Left forelimb (tissue), 1 donor: Measurements from ENCODE around the gene PHF19.

Source experiments
- DNase-seq: peaks from one replicate; pipeline ENCODE4 v3.0.0-alpha.2; 2018; ENCODE audit warnings: low spot score

The PHF19 gene

DNA sequence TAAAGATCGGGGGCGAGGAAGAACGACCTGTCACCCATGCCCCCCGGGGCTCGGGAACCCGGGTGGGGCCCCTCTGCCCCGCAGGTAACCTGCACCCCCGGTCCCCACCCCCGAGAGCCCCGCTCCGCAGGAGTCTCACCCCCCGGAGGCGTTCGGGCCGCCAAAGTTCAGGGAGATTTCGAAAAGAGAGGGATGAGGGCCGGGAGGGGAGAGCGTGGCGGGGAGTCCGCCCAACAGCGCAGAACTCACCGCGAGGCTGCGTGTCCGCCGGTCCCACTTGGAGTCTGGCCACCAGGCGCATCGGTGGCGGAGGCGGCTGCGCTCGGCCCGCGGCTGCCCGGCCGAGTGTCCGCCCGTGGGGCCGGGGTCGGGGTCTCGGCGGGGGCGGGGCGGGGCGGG, at the start of gene PHF19:
TSS of gene PHF19 (minus strand) at position 347 of the 399 bp plus-strand sequence. CDS start 2,447 bp downstream, outside the sequence.
- DNase-seq = peak; percentile 76

DNA sequence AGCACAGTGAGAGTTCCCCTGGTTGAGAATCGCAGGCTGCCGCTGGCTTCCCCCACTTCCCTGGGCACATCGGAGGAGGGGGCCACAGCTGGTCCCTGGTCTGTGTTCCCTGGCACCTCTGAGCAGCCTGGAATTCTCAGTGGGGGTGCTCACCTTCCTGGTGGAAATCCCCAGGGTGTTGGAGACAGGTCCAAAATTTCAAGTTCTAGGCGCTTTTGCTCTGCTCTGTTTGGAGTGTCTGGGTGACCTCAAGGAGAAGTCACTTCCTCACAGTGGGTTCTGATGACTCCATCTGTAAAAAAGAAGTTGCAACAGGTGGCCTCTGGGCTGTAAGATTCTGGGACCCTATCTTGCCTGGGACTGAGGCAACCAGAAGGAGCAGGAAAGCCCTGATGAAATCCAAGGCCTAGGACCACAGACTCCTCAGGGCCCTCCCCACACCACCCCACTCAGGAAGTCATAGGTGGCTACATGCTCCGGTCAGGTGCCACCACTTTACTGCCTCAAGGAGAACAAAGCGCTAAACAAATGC, 49.5 kb upstream of the PHF19 start, which contains the start of gene TRAF1:
TSS of gene TRAF1 (minus strand) at position 400 of the 532 bp plus-strand sequence. CDS start 721 bp downstream, outside the sequence.
- DNase-seq = no peak

DNA sequence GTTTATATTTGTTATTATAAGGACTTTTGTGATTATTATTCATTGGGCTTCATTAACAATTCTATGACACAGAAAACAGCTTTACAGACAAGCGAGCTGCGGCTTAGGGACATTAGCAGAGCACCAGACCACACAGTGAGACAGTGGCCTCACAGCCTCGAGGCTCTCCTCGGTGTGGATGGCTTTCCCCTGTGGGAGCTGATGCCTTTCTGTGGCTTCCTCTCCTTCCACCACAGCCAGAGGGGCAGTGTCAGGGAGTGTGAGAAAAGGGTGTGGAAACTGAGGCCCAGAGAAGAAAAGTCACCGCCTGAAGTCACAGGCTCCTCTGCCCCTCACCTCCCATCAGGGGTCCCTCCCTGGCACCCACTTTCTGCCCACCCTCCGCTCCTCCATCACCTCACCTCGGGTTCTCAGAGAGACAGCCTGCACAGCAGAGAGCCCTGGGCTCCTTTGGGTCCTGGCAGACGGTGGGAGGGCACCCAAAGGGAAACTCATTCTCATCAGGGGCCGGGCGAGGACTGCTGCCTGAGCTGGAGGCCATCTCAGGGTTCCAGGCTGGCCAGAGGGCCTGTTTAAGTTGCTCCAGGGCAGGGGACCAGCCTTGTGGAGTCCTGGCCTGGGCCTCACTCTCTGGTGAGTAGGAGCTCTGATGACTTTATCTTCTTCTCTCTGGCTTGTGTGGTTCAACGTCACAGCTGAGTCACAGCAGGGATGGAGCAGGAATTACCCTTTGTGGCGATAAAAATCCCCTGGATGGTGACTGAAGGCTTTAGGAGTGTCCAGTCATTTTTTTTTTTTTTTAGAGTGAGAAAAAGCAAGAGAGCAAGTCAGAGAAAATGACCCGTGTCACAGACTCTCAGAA, 48.8 kb upstream of the PHF19 start:
- DNase-seq = no peak

DNA sequence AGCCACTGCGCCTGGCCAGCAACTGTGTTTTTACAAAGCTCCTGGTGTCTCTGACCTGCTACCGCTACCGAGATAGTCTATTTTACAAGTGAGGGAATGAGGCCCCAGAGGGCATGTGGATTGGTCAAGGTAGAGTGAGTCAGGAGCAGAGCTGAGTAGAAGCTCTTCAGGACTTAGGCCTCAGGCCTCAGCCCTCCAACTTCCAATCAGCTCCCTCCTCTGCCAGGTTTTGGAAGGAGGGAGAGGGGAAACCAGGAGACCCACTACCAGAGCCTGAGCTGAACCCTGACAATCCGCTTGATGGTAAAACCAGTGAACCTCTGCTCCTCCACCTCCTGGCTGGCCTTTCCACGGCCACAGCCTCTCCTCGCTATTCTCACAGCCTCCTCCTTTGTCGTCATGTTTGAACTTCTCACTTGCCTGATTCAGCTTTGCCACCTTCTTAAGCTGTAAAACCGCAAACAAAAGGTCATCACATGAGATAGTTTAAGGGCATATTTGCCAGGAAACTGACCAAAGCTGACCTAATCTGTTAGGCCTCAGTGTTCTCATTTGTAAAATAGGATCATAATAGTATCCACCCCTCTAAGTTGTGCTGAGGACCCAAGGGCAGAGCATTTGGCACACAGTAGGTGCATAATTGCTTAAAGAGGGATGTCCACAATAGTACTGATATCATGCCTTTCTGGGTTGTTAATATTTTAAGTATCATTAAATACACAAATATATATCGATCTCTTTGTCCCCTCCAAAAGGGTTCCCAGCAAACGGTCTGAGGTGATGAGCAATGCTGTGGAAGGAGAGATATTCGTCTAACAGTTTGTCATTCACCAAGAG, 47.9 kb upstream of the PHF19 start:
- DNase-seq = no peak

DNA sequence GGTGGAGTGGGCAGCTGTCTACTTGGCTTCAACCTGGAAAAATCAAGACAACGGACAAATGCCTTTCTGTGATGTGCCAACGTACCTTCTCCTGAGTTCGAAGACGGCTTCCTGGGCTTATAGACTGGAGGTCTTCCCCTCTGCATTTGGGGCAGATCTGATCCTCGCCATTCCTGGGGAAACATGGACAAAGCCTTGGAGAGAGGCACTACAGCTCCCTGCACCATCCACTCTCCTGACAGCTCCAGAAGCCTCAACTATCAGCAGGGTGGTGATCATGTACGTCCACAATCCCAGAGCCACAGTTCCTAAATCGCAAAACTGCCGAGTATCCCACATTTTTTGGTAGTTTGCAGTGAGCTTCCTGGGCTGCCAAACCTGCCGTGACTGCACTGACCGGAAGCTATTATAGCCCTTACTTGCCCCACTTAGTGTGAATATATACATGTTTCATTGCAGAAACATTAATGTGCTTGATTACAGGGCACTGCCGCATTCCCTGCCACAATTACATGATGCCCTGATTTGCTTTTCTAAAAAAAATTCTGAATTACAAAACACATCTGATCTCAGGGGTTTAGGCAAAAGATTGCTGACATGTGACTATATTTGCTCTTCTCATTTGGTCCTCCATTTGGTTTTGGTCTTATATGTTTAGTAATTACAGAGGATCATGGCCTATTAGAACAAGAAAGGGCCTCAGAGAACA, 46.8 kb upstream of the PHF19 start:
- no peak for DNase-seq

DNA sequence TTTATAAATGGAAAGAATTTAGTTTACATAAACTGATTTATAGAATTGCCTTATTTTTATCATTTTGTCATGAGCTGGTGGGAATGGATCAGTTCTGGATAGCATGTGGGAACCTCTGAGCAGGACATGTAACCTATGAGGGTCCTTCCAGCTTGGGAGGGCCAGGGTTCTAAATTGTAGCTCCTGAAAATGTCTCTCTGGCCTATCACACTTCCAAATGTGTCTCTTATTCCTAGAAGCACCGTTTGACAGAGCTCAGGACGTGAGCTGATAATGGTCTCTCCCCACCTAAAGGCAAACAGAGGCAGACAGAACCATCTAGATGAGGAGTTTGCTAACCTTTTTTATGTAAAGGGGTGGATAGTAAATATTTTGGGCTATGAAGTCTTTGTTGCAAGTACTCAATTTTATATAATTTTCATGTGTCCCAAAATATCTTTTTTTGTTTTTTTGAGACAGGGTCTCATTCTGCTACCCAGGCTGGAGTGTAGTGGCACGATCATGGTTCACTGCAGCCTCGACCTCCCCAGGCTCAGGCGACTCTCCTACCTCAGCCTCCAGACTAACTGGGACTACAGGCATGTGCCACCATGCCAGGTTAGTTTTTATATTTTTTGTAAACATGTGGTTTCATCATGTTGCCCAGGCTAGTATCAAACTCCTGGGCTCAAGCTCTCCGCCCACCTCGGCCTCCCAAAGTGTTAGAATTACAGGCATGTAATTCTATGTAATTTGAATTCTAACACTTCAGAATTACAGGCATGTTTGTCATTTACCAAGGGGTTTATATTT, 45.6 kb upstream of the PHF19 start:
- DNase-seq = no peak

DNA sequence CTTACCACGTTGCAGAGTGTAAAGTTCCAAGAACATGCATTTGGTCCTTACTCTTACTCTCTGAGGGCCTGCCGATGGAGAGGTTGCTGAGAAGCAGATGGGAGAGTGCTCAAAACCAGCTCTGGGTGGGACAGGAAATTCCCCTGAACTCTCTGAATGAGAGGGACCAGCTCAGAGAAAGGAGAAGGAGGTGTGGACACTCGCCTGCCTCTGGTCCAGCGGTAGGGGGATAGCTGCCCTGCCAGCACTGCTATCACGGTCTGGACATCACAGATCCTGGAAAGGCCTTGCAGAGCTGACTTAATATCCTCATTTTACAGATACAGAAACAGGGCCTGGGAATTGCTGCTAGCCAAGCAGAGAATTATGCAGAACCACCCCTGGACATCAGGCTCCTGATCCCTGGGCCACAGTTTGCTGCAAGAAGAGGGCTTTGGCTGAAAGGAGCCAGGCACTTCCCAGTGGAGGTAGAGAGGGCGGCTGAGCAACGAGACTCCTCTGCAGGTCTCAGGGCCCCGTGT, 44.7 kb upstream of the PHF19 start:
- DNase-seq = no peak

DNA sequence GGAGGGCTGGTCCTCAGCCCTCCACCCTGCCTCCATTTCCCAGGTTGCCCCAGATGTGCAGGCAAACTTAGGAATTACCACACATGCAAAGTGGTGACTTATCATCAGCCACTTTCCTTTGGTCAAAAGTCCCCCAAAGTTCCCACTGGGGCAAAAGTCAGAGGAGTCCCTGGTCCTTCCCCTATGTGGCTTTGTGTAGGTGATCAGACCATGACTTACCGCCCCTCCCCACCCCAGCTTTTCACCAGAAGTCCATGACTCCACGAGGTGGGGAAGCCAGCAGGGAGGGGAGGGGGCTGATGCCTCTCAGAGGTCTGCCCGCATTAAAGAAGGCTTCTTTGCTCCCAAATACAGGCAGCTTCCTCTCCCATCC, 43.8 kb upstream of the PHF19 start:
- DNase-seq = no peak

DNA sequence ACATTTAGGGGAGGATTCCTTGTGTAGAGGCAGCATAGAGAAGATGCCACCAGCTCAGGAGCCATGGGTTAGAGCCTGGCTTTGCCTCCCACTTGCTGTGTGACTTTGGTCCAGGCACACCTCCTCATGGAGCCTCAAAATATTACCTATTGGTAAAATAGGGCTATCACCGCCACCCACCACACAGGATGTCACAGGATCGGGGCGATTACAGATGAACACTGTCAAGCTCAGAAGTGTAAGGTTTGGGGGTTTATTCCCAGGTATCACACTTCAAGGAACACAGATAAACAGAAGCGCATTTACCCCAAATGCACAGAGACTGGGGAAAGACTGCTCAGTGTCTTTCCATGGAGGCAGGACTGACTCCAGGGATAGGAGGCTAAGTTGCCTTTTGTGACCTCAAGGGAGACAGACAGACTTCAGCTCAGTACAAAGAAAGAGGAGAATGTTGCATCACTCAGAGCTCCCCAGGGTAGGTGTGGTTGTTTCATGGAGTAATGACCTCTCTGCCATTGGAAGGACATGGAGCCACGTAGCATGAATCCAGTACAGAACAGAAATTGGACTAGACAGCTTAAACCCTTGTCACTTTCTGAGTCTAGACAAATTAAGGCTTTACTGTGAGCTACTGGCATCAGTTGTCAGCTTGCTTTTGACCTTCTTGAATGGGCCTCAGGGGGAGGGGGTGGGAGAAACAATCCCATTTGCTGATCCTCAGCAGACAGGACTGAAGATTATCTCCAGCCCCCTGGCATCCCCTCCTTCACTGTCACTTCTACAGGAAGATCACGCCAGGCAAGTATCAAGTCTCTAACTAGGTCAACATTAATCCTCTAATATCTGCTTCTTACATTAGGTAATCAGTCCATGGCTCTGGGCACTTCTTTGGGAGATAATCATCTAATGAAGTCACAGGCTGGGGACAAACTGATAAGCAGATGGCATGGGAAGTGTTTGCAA, 43.1 kb upstream of the PHF19 start:
- DNase-seq = no peak

DNA sequence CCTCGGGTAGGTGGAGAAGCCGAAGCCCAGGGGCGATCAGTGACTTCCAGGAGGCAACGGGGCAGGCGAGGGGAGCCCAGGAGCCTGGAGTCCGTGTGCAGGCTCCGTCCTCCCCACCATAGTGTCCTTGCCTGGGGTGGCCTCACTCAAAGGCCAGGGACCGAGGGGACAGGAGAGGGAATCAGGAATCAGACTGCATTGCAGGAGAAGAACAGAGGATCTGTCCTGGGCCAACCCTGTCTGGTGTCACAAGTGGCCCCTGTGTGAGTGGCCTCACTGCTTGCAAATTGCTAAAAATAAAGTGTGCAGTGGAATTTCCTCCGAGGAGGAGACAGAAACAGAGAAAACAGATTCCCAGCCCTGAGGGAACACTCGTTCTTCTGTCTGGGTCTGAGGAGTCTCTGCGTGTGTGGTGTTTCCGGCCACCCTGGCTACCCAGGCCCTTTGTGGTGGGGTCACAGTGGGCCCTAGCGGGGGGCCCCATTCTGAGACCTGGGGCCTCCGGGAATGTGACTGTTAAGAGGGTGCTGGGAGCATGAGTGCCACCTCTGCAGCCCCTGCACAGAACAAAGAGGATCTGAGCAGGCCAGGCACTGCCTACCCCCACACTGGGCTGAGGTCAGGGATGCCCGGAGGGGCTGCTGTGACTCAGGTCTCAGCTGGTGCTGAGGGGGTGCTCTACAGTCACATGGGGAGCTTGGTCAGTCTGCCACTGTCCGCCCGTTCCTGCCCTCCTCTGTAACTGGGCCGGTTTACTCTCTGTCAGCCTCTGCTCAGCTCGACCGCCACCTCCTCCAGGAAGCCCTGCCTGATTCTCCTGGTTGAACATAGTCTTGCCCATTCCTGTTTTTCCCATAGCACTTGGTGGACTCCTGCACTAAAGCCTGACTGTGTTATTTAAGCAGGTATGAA, 42.2 kb upstream of the PHF19 start:
- no peak for DNase-seq

DNA sequence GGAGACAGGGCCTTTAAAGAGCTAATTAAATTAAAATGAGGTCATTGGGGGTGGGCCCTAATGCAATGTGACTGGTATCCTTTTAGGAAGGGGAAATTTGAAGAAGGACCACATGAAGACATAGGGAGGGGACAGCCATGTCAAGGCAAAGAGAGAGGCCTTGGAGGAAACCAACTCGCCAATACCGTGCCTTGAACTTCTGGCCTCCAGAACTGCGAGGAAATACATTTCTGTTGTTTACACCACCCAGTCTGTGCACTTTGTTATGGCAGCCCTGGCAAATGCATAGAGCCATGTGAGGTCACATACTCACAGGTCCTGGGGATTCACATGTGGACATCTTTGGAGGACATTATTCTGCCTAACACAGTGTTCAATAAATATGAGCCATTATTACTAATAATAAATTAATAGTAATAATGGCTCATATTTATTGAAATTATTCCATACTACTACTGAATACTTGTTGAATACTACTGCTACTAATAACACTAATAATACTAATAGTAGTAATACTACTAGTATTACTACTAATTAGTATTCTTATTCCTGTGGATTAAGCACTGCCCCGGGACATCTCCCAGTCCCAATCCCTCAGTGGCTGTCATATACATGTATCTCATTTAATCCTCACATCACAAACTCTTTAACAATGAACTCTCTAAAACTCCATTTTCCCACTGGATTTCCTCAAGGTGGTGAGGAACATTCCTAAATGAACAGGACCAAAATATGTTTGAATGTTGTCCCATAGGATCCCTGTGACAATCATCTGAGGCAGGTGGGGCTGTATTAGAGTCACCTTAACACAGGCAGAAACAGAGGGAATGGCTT, 41.2 kb upstream of the PHF19 start:
- no peak for DNase-seq

DNA sequence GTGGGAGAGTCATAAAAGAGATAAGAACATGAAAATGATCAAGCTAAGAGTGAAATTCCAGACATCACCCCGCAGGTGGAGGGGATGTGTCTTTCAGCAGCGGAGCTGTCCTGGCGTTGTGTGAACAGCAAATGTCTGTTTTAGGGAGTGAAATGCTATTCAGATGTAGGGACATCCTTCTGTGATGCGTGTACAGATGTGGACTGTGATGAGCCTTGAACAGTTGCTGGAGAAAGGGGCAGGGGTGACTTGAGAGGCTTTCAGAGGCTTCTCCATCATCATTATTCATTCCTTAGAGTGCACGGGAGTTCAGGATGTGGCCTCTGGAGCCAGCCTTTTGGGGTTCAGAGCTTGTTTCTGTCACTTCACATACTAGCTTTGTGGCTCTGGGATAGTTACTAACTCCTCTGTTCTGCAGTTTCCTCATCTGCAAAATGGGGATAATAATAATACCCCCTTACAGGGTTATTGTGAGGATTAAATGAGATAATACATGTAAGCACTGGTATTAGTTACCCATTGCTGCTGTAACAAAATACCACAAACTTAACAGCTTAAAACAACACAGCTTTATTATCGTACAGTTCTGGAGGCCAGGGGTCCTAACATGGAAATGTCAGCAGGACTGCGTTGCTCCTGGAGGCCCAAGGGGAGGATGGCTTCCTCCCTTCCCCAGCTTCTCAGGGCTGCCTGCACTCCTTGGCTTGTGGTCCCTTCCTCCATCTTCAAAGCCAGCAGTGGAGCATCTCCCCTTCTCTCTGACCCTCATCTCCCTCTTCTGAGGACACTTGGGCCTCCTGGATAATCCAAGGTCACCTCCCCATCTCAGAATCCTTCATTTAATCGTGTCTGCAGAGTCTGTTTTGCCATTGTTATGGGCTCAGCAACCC, 40.2 kb upstream of the PHF19 start:
- DNase-seq = no peak

DNA sequence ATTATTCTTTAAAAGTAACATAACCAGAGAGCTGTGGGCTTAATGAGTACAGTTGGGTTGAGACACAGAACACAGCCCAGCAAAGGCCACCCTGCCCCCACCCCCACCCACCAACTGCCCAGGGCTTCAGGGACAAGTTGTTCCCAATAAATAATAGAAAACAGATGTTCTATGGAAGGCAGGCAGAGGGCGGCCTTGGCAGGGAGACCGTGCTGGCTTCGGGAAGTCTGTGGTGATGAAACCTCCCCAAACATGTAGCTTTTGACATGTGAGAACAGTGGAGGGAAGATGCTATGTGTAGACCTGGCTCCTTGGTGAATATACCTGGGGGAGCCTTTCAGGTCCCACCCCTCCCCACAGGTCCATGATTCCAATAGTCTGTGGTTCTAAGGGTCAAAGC, 39.6 kb upstream of the PHF19 start:
- no peak for DNase-seq

DNA sequence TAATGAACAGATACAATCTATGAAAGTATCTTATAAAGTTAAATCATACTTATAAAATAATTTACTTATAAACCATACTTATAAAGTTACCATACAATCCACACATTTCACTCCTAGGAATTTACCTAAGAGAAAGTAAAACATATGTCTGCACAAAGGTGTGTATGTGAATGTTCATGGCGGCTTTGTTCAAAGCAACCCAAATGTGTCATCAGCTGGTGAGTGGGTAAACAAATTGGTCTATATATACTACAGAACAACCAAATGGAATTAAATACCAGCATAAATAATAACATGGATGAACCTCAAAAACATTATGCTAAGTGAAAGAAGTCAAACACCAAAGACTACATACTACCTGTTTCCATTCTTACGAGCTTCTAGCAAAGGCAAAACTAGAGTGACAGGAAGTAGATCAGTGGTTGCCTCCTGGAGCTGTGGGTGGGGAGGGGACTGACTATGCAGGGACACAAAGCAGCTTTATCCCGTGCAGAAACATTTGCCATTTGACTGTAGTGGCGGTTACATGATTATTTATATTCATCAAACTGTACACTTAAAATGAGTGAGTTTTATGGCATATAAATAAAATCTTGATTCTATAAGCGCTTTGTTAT, 39.0 kb upstream of the PHF19 start:
- no peak for DNase-seq

DNA sequence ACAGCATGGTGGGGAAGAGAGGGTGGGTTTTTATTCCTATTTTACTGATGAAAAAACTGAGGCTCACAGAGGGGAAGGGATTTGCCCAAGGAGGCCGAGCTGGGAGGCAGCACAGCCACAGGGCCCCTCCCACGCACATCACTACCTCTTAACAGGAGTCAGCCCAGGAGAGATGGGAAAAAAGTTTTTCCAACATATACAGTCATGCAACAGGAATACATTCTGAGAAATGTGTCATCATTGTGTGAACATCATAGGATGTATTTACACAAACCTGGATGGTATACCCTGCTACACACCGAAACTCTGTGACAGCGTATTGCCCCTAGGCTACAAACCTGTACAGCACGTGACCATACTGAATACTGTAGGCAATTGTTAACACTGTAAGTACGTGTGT, 38.0 kb upstream of the PHF19 start:
- no peak for DNase-seq

DNA sequence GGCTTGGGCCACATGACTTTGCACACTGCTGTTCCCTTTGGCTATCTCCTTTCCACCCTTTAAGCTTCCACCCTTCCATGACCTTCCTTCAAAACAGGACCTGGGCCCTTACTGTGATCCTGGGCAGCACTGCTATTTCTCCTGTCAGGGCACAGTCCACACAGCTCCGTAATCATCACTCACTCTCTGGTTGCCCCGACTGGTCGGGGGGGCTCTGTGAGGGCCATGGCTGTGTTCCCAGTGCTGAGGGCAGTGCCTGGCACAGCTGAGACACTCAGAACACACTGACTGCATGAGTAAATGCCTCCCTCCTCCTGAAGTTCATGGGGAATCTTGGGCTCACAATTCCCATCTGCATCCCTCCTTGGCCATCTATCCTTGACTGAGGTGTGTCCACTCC, 37.4 kb upstream of the PHF19 start:
- DNase-seq = no peak
